Gastroesophageal sphincter (tissue), 4 donors: ENCODE data around the gene COL5A1. TPM values are rescaled to one million over a fixed set of nuclear protein-coding genes. Genes with fewer than 3 reads are reported as not detected.

Source experiments
- ATAC-seq: fragments of 150-250 bp; one replicate; pipeline ENCODE4 v1.9.1; 2016; ENCODE audit warnings: mild to moderate bottlenecking, moderate library complexity
- H3K27ac ChIP-seq, 4 donors: fragments of 200-600 bp; sonication (generic) in 3 of 4; 1 replicate in 3 of 4; 2 replicates in 1 of 4; pipeline ENCODE4 v1.5.1; 2016 to 2019
- H3K27me3 ChIP-seq: fragments of 200-600 bp; sonication (generic); one replicate; pipeline ENCODE4 v1.5.1; 2019
- H3K36me3 ChIP-seq, 2 donors: fragments of 200-600 bp; sonication (generic); one replicate each; pipeline ENCODE4 v1.5.1; 2019; ENCODE audit warnings: control low read depth in 1 of 2
- H3K4me1 ChIP-seq, 3 donors: fragments of 200-600 bp; sonication (generic); 1 replicate in 2 of 3; 2 replicates in 1 of 3; pipeline ENCODE4 v1.5.1; 2016 to 2019; ENCODE audit warnings: control low read depth in 2 of 3
- H3K4me3 ChIP-seq, 2 donors: fragments of 200-600 bp; sonication (generic); one replicate each; pipeline ENCODE4 v1.5.1; 2019; ENCODE audit warnings: mild to moderate bottlenecking in 1 of 2, moderate library complexity in 1 of 2
- H3K9me3 ChIP-seq, 3 donors: fragments of 200-600 bp; sonication (generic); one replicate each; pipeline ENCODE4 v1.5.1; 2017 to 2019; ENCODE audit warnings: control low read depth in 2 of 3
- EP300 ChIP-seq: sonication (generic); formaldehyde crosslinking; IDR thresholded peaks from one replicate; pipeline ENCODE4 v1.6.1; 2017; ENCODE audit warnings: antibody characterized with exemption, mild to moderate bottlenecking
- POLR2A ChIP-seq, 2 donors: fragments of 450-650 bp; IDR thresholded peaks; one replicate each; pipeline ENCODE4 v1.6.1; 2017; ENCODE audit warnings: antibody characterized with exemption in 2 of 2, mild to moderate bottlenecking in 2 of 2, moderate library complexity in 1 of 2
- POLR2AphosphoS5 ChIP-seq: sonication (generic); formaldehyde crosslinking; IDR thresholded peaks from one replicate; pipeline ENCODE4 v1.6.1; 2017; ENCODE audit warnings: antibody characterized with exemption
- whole genome bisulfite sequencing, 2 donors: methylation state at CpG; one replicate each; pipeline ENCODE4 v1.1.5; 2018; ENCODE audit warnings: low coverage in 1 of 2; 5-methylcytosine and 5-hydroxymethylcytosine counted together
- total RNA-seq, 4 donors: library from RNA; depleted of rRNA; stranded (reverse); fragments of >200 nt; gene quantifications; one replicate each; pipeline ENCODE4 v1.1.0, GENCODE V29; 2016
- TF ChIP-seq, protein P1 (sequence below), 4 experiments: fragments of 200-600 bp in 2 of 4; fragments of 450-650 bp in 2 of 4; sonication (generic) in 1 of 4; IDR thresholded peaks; one replicate each; pipeline ENCODE4 v1.5.1; 2017 to 2019; ENCODE audit warnings: antibody characterized with exemption in 4 of 4, mild to moderate bottlenecking in 2 of 4, moderate library complexity in 2 of 4

Gene COL5A1
- total RNA-seq, 4 donors from 2014 or later = 48.5 to 86.4 (median 74.9) TPM

- H3K27me3 ChIP-seq = no peaks in the 10 kb centered on the region
- H3K4me3 ChIP-seq = no peak overlapping the region
- no peak for ATAC-seq
- TF ChIP-seq POLR2A (IDR thresholded peaks at IDR 0.05) = no peak
- TF ChIP-seq, protein P1, sequence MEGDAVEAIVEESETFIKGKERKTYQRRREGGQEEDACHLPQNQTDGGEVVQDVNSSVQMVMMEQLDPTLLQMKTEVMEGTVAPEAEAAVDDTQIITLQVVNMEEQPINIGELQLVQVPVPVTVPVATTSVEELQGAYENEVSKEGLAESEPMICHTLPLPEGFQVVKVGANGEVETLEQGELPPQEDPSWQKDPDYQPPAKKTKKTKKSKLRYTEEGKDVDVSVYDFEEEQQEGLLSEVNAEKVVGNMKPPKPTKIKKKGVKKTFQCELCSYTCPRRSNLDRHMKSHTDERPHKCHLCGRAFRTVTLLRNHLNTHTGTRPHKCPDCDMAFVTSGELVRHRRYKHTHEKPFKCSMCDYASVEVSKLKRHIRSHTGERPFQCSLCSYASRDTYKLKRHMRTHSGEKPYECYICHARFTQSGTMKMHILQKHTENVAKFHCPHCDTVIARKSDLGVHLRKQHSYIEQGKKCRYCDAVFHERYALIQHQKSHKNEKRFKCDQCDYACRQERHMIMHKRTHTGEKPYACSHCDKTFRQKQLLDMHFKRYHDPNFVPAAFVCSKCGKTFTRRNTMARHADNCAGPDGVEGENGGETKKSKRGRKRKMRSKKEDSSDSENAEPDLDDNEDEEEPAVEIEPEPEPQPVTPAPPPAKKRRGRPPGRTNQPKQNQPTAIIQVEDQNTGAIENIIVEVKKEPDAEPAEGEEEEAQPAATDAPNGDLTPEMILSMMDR (IDR thresholded peaks at IDR 0.05) = peak in 2 of 4 experiments; percentile 8 to 15
- H3K36me3 ChIP-seq = peaks cover 0 to 13% of the 10 kb centered on the region in 2 donors
- H3K27ac ChIP-seq = peak overlapping the region in 3 of 4 donors; percentile 85 to 100 (median 98)
- 32 to 59% methylated on average over 9 to 19 of the region's 33 CpGs for WGBS, 2 donors
- peaks cover 4 to 95% (median 45%) of the 10 kb centered on the region in 3 donors for H3K4me1 ChIP-seq
- no peaks in the 10 kb centered on the region for H3K9me3 ChIP-seq
Measured at GRCh38 chr9:134647359-134648080, 5.9 kb downstream of the COL5A1 start.

DNA sequence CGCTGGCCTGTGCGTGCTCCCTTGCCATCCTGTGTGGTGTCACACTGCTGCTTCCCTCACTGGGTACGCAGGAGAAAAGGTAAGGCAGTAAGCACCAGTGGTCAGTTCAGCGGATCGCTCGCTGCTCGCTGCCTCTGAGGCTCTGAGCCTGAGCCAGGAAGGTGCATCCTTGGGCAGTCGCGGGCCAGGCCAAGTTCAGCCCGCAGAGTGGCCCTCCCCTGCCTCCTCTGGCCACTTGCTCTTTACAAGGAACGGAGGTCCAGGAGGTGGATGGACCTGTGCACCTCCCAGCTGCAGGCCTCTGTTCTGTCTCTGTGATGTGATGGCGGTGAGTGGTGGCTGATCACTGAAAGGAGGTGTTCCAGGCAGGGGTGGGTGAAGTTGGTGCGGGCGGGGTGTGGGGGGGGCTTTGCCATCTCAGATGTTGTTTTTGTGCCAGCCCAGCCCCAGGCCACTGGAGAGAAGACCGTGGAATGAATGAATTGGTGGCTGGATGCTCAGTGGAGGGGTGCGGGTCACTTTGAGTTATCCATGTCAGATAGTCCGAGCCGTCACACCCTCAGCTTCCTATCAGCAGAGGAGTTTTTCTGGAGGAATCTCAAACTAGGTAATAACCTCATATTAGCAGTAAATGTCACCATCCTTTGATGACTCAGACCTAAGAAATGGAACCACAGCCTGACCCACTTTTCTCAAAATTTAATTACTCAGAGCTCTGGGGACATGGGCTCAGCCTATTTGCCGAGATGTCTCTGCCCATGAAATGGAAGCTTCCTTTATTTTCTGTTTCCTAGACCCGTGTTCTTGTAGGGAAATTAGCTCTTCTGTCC is 7.3 kb downstream of the COL5A1 start:
- Histone ChIP-seq H3K27ac (peak overlapping the region in 3 of 4 donors; percentile 45 to 98 (median 85)), H3K9me3 (no peaks in the 10 kb centered on the region), H3K36me3 (peaks cover 0 to 13% of the 10 kb centered on the region in 2 donors), H3K27me3 (no peaks in the 10 kb centered on the region), H3K4me1 (peaks cover 4 to 95% (median 53%) of the 10 kb centered on the region in 3 donors), H3K4me3 (no peak overlapping the region)
- ATAC-seq = peak; percentile 42
- WGBS, 2 donors = 43 to 58% methylated on average over 2 to 6 of the region's 20 CpGs
- peak; percentile 53 for TF ChIP-seq POLR2AphosphoS5
- TF ChIP-seq EP300 = no peak

- ATAC-seq = no peak
- Histone ChIP-seq H3K27me3 (no peaks in the 10 kb centered on the region), H3K27ac (no peak overlapping the region), H3K4me3 (no peak overlapping the region), H3K9me3 (no peaks in the 10 kb centered on the region), H3K4me1 (peaks cover 1 to 95% (median 46%) of the 10 kb centered on the region in 3 donors), H3K36me3 (peaks cover 0 to 13% of the 10 kb centered on the region in 2 donors)
- TF ChIP-seq POLR2A (IDR thresholded peaks at IDR 0.05) = no peak
- no peak for TF ChIP-seq EP300
- TF ChIP-seq, protein P1 (IDR thresholded peaks at IDR 0.05) = no peak
- TF ChIP-seq POLR2AphosphoS5 = no peak
- WGBS, 2 donors = 84 to 94% methylated on average over 2 to 9 of the region's 26 CpGs
Measured at GRCh38 chr9:134650431-134651190, 9.0 kb downstream of the COL5A1 start.

DNA sequence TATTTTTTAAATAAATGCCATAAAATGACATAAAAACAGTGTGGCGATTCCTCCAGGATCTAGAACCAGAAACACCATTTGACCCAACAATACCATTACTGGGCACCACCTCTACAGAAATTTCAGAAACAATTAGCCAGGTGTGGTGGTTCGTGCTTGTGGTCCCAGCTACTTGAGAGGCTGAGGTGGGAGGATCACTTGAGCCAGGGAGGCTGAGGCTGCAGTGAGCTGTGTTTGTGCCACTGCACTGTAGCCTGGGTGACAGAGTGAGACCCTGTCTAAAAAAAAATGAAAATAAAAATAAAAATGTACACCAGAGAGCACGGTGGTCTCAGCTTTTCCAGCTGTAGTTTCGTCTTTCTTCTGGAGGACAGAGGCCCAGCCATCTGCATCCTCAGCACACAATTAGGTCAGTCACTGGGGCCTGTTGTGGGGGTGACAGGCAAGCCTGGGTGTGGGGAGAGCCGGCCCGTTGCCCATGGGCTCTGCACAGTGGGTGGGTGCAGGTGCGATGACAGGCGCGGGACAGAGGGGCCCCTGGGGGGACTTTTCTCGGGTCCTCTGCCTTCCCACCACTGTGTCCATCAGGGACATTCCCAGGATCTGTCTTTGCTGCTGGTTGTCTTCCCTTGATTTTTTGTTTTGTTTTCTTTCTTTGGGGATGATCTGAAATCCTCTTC is 9.8 kb downstream of the COL5A1 start:
- Histone ChIP-seq H3K4me3 (no peak overlapping the region), H3K9me3 (no peaks in the 10 kb centered on the region), H3K36me3 (peaks cover 0 to 13% of the 10 kb centered on the region in 2 donors), H3K27me3 (no peaks in the 10 kb centered on the region), H3K4me1 (peaks cover 0 to 95% (median 44%) of the 10 kb centered on the region in 3 donors), H3K27ac (peak overlapping the region in 1 of 4 donors; percentile 43)
- ATAC-seq = no peak
- 65 to 85% methylated on average over 4 to 10 of the region's 10 CpGs for WGBS, 2 donors
- TF ChIP-seq POLR2AphosphoS5 = no peak
- no peak for TF ChIP-seq POLR2A (IDR thresholded peaks at IDR 0.05)
- TF ChIP-seq, protein P1 (IDR thresholded peaks at IDR 0.05) = no peak
- TF ChIP-seq EP300 = no peak
